Transverse colon (tissue), 3 donors: ENCODE results near the gene ZNF506.

Experiments
- CTCF ChIP-seq, 5 experiments: fragments of 200-600 bp in 3 of 5; fragments of 450-650 bp in 2 of 5; sonication (generic) in 3 of 5; IDR thresholded peaks; 1 replicate in 2 of 5; 2 replicates in 3 of 5; pipeline ENCODE4 v1.5.1; 2016 to 2017; ENCODE audit warnings: antibody characterized with exemption in 5 of 5, inconsistent platforms in 3 of 5, mild to moderate bottlenecking in 2 of 5, moderate library complexity in 1 of 5
- EP300 ChIP-seq: sonication (generic); formaldehyde crosslinking; IDR thresholded peaks from one replicate; pipeline ENCODE4 v1.6.1; 2017; ENCODE audit warnings: antibody characterized with exemption, low read depth
- POLR2A ChIP-seq: fragments of 450-650 bp; IDR thresholded peaks from one replicate; pipeline ENCODE4 v1.6.1; 2016; ENCODE audit warnings: antibody characterized with exemption, mild to moderate bottlenecking, moderate library complexity

GRCh38 chr19:19849056-19849455 is 27.5 kb upstream of the ZNF506 start:
- no peak for TF ChIP-seq CTCF (IDR thresholded peaks at IDR 0.05)
- no peak for TF ChIP-seq EP300
- TF ChIP-seq POLR2A, result no peak
